Activated T-helper 9 cell treated with anti-CD3 and anti-CD28 coated beads, Interleukin-2, amount 50 U/mL, for 16 hours (primary cell): ENCODE measurements around the gene A4GALT.
A peak's percentile ranks its signal among the peaks of the same experiment; 100 is the strongest.
"Not testable (repeated sequence)": the region's sequence is repeated elsewhere in the genome, so short reads cannot be mapped to it uniquely, and the experiment has no call there.

Experiments
- DNase-seq: peaks from one replicate; pipeline ENCODE4 v3.0.0-alpha.2; 2020; ENCODE audit warnings: low read depth

Gene A4GALT

DNA sequence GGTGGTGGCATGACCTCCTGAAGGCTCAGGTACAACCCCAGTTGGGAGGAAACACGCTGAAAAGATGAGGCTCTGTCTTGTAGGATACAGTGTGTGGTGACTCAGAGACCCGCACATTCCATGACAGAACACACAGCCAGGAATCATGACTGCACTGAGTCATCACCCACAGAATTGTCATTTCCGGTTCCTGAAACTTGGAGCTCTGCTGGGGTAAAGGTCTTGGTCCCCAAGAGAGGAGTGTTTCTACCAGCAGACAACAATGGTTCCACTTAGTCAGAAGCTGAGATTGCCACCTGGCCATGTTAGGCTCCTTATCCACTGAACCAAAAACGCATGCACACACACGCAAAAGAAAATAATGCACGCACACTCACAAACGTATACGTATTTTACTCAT, 40.0 kb downstream of the A4GALT start:
- no peak for DNase-seq

DNA sequence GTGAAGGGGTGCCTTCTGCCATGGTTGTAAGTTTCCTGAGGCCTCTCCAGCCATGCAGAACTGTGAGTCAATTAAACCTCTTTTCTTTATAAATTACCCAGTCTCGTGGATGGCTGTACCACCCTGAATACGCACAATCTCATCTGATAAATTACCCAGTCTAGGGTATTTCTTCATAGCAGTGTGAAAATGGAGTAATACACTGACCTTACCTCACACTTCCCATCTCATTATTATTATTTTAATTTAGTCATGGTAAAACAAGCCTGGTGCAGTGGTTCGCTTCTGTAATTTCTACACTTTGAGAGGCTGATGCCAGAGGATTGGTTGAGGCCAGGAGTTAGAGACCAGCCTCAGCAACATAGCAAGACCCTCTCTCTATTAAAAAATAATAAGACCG, 41.0 kb downstream of the A4GALT start:
- DNase-seq = no peak

DNA sequence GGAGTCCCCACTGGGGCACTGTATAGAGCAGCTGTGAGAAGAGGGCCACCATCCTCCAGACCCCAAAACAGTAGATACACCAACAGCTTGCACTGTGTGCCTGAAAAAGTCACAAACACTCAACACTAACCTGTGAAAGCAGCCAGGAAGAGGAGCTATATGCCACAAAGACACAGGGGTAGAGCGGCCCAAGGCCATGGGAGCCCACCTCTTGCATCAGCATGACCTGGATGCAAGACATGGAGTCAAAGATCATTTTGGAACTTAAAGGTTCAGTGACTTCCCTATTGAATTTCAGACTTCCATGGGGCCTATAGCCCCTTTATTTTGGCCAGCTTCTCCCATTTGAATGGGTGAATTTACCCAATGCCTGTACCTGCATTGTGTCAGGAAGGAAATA, 41.8 kb downstream of the A4GALT start:
- no peak for DNase-seq

DNA sequence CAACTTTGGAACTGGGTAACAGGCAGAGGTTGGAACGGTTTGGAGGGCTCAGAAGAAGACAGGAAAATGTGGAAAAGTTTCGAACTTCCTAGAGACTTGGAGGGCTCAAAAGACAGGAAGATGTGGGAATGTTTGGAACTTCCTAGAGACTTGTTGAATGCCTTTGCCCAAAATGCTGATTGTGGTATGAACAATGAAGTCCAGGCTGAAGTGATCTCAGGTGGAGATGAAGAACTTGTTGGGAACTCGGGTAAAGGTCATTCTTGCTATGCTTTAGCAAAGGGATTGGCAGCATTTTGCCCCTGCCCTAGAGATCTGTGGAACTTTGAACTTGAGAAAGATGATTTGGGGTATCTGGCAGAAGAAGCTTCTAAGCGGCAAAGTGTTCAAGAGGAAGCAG, 42.7 kb downstream of the A4GALT start:
- DNase-seq = not testable (repeated sequence)

DNA sequence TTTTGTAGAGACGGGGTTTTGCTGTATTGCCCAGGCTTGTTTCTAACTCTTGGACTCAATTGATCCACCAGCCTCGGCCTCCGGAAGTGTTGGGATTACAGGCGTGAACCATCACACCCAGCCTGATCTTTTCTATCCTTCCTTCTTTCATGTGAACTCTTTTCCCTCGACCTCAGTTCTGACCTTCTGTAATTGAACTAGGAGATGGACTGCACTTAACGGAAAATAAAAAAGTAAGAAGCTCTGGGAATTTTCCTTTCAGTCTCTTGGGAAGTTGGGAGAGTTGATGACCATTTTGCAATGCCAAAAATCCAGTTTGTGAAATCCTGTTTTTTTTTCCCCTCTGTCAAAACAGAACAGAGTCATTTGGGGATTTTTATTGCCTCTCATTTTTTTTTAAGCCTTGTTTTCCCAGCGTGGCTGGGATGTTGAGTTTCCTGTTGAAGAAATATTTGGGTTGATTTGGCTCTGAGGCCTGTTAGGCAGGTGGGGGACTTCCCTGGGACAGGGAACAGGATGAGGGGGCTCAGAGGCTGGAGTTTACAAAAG, 44.5 kb downstream of the A4GALT start:
- DNase-seq = no peak

DNA sequence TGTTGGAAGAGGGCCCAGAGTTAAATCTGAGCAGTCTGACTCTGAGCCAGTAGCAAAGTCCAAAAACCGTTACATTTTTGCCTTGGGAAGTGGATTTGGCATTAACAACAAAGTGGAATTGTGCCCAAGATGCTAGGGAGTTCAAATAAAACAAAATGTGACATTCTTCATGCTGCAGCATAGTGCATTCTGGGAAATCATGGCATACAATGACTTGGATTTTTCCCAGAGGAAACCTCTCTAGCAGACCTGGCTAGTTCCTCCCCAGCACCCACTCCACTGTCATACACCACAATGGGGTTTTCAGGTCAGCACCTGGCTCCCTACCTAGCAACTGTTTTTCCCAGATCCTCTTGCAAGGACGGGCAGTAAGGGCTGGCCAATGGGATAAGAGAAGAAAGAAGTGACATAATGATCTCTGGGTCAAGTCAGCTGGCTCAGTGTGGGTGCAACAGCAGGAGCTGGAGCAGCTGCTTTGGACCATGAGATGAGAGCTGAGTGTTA, 46.7 kb downstream of the A4GALT start:
- DNase-seq = no peak

DNA sequence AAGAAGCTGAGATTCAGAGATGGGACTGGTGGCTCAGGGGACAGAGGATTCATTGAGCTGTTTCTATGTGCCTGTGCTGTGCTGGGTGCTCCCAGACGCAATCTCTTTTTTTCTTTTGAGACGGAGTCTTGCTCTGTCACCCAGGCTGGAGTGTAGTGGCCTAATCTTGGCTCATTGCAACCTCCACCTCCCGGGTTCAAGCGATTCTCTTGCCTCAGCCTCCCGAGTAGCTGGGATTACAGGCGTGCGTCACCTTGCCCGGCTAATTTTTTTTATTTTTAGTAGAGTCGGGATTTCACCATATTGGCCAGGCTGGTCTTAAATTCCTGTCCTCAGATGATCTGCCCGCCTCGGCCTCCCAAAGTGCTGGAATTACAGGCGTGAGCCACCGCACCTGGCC, 47.6 kb downstream of the A4GALT start:
- DNase-seq = not testable (repeated sequence)

DNA sequence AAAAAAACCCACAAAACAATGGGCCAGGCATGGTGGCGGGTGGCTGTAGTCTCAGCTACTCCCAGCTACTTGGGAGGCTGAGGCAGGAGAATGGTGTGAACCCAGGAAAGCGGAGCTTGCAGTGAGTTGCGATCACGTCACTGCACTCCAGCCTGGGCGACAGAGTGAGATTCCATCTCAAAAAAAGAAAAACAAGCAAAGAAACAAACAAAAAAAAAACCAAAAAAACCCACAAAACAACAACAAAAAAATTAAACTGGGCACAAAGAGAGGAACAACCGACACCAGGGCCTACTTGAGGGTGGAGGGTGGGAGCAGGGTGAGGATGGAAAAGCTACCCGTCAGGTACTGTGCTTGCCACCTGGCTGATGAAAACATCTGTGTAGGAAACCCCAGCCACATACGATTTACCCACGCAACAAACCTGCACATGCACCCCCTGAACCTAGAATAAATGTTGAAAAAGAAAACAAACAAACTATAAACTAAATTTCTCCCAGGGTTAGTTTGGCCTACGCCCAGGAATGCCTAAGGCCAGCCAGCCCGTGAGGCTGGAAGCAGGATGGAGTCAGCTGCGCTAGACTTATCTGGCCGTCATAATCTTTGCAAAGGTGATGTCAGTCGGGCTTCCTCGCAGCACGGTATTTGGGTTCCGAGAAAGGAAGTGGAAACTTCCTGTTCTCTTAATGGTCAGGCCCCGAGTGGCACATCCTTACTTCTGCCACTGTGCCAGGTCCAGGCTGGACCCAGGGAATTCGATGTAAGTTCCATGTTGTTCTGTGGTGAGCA, 49.6 kb downstream of the A4GALT start:
- no peak for DNase-seq

DNA sequence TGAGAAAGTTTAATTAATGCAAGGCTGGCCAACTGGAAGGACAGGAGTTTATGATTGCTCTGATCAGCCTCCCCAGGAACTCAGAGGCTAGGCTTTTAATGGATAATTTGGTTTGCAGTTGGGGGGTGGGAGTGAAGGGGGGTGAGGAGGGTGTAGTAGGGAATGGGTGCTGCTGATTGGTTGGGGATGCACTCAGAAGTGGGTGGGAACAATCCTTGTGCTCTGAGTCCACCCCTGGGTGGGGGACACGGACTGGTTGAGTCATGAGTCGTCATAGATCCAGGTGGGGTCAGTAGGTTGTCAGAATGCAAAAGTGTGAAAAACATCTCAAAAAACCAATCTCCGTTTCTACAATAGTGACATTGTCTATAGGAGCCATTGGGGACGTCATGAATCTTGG, 50.6 kb downstream of the A4GALT start:
- DNase-seq = no peak

DNA sequence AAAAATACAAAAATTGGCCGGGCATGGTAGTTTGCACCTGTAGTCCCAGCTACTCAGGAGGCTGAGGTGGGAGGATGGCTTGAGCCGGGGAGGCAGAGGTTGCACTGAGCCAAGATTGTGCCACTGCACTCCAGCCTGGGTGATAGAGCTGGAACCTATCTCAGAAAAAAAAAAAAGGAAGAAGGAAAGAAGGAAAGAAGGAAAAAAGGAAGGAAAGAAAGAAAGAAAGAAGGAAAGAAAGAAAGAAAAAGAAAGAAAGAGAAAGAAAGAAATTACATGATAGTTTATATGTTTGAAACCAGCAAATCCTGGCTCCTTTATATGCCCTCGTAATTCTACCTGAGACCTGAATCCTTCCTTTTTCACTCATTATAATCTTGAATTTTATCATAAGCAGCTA, 54.3 kb downstream of the A4GALT start:
- not testable (repeated sequence) for DNase-seq

DNA sequence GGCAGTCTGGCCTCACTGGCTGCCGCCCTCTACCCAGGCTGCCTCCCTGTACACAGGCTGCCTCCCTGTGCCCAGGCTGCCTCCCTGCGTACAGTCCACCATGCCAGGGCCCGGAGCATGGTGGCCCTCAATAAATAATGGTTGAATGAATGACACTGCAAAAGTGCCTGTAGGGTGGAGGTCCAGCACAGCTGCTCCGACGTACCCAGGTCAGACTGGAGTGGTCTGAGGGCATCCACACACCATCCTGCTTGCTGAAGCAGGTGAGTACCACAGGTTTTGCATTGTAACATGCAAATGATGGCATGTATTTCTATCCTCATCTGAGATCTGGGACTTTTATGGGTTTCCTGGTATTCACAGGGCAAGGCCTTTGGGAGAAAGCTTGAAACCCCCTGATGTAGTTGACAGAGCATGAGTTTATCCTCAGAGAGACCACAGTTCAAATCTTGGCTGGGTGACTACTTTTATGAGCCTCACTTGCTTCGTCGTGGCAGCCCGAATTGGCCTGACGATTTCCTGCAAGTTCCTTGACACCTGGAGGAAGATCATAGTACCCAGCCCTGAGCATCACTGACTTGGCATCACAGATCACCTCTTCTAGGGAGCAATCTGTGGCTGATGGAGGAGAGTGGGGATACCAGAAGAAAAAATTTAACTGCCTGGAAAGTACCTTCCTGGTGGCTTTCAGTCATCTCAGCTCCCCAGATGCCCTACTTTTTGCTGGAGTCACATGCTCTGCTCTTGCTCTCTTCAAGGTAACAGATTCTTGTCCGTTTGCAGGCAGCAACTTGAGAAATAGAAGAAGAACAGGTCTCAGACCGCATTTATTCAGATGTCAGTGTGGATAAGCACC, 55.5 kb downstream of the A4GALT start:
- DNase-seq = no peak

DNA sequence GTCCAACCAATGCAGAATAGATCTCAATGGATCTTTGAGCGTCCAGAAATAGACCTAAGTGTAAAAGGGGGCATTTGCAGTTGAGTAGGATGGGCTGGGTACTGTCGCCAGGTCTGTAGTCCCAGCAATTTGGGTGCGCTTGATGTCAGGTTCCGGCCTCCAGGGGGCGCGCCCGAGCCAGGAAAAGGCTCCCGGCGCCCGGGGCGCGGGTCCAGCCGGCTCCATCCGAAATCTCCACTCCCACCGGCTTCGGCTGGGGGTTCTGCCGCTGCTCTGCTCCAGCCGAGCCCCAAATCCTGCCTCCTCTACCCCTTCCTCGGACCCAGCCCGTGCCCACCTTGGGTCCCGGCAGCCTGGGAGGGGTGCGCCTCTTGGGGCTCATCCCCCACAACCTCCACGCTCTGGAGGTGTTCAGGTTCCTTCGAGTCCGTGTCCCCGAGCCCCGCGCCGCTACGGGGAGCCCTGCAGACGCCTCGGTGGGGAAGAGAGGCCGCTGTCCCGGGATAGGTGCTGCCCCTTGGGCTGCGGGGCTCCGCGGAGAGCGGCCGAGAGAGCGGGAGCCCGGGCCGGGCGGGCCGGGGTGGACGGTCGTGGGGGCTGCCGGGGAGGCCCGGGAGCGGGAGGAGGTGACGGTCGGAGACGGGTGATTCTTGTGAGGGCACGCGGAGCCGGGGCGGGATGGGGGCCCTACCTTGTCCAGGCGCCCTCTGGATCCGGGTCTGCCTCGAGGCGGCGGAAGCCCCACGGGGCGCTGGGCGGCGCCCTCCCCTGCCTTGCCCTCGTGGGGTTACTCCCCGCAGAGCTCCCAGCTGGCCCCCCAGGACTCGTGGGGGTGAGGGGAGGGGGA, 58.5 kb downstream of the A4GALT start:
- DNase-seq = peak; percentile 71

DNA sequence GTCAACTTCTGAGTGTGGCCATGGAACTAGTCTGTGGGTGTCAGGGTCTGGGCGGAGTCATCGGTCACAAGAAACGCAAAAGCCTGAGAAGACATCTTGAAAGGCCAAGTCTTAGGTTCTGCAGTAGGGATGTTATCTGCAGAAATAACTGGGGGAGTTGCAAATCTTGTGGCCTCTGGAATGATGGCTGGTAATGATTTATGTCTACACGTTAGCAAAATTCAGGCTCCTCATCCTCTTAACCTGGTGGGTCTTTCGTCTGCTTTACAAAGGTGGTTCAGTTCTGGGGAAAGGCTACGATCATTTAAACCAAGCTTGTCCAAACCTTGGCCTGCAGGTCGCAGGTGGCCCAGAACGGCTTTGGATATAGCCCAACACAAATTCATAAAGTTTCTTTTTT, 64.1 kb downstream of the A4GALT start:
- DNase-seq = no peak

DNA sequence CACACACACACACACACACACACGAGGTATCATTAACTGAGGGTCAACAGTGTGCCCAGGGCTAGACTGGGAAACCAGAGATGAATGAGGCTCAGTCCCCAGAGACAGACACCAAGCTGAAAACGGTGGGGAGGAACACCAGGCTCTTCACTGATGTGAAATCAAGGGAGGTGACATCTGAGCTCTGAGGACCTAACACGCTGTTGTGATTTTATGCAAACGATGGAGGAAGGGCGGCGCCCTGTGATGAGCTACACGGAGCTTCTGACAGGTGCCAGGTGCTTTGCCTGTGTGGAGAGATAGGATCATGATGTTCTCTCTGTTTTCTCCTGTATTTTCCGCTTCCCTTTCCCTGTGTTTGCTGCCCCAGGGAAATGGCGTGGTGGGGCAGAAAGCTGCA, 65.0 kb downstream of the A4GALT start:
- DNase-seq = no peak

DNA sequence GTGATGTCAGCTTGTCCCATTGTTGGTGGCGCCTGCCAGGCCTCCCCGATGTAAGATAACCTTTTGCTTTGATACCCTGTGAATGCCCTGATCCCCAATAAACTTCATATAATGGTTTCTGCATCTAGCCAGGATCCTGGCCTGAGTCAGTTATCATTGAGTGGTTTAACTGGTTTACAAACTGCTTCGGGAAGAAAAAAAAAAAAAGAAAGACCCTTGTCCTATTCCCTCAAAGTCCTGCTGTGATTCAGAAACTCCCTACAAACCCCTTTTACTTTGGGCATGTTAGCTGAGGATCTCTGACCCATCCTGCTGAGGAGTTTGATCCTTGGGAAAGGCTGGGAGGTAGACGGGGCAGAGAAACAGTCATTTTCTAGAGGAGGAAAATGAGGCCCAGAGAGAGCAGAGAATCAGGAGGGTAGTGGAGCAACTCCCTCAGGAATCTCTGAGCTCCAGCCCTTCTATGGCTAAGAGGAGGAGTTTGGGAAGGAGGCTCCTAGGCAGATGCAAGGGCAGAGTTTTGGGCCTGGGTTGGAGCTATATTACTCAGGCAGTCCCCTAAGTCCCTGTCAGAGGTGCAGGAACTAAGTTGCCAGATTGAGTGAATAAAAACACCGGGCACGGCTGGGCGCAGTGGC, 66.1 kb downstream of the A4GALT start:
- no peak for DNase-seq

DNA sequence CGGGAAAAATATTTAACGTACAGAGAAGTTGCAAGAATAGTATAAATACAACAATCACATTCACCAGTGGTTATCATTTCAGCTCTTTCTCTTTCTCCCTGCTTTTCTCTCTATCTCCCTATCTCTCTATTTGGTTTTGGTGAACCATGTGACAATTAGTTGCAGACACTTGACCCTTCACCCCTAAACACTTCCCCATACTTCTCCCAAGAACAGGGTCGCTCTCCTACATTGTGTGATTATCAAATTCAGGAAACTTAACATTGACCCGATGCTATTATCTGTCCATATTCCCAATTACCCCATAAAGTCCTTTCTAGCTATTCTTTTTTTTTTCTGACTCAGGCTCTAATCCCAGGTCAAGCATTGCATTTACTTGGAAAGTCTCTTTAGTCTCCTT, 66.7 kb downstream of the A4GALT start:
- no peak for DNase-seq

DNA sequence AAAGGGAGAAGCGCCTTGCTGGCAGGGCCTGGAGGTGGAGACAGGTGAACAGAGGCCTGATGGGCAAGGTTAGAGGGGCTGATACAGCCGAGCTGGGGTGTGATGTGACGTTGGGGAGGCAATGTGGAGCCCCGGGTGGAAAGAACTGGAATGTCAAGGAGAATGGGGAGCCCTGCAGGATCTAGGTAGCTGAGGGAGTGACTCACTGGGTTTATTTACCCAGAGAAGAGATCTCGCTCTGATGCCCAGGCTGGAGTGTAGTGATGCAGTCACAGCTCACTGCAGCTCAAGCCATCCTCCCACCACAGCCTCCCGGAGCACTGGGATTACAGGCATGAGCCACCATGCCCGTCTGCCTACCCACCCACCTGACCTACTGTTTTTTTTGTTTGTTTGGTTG, 69.5 kb downstream of the A4GALT start:
- DNase-seq = no peak

DNA sequence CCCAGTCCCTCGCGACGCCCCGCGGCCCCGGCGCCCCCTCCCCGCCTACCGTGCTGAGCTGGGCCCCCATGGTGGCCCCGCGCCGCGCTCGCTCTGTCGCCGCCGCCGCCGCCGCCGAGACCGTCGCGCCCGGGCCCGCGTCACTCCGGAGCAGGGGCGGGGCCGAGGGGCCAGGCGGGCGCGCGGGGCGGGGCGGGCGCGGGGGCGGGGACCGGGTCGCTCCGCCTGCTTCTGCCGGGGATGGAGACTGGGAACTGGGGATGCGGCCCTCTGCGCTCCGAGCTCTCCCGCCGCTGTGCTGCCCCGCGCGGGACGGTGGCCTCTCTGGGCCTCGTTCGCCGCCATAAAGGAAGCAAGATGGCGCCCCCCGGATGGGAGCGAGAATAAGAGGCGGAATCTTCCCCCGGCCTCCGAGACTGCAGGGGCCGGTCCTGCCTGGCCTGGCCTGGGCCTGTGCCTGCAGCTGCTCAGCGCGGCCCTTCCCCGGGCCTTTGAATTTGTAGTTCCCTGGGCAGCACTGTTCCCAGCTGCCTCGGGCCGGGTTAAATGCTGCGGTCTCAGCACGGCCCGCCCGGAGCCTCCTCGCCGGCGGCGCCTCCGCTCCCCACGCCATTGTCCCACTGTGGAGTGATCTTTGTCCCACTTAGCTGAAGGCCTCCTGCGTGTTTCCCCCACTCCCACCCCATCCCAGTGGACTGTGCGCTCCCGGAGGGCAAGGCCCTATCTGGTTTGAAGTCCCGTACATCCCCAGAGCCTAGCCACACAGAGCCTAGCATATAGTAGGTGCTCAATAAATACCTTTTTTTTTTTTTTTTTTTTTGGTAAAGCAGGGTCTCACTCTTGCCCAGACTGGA, 71.2 kb downstream of the A4GALT start, which contains the start of gene CYB5R3:
CYB5R3 (minus strand) TSS at position 147 of the 854 bp plus-strand sequence; CDS start at position 70, 77 bp downstream.
- DNase-seq = peak; percentile 63

DNA sequence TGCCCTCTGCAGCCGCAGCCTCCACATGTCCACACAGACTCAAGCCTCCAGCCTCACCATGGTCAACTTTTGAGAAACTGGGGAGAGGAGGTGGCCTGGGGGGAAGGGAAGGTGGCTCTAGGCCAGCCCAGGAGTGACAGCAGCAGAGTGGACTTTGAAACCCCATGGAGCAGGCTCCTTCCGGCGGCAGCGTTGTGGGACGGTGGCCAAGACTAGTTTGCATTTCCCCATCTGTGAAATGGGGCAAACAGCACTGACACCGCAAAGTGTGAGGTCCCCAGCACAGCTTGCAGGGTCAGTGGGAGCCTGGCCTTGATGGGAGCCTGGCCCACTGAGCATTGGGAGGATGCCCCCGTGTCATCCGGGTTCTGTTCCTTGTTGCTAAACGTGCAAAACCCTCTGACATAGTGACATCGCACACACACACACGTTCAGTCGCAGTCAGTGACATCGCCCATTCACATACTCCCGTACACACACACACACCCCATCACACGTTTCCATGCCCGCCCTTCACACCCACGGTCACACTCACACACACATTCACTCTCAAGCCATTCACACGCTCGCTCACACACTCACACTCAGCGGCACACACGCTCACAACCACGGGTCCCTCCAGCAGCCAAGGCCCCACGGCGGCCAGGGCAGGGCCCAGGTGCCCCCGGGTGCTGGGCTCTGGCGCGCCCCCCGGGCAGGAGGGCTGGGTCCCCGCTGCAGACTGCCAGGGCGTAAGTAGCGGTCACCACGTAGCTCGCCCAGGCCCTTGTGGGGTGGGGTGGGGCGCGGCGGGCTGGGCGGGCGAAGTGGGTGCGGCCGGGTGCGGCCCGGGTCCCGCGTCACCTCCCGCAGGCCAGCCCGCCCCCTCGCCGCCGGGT, 72.1 kb downstream of the A4GALT start:
- no peak for DNase-seq
